Activated T-helper 1 cell treated with anti-CD3 and anti-CD28 coated beads, Interleukin-12 subunit alpha, Interleukin-12 subunit beta, Interleukin-2, Interleukin-4 antibody, amounts not matched to agents 30 ng/mL and 10 ng/mL and 1 ng/mL, durations not matched to agents 14 hours and 24 hours and 36 hours (primary cell): ENCODE data around the gene NOL6. TPM values are rescaled to one million over a fixed set of nuclear protein-coding genes. Genes with fewer than 3 reads are reported as not detected.

Experiments used
- DNase-seq: peaks from one replicate; pipeline ENCODE4 v3.0.0; 2021; ENCODE audit warnings: low spot score
- H3K27ac Mint-ChIP-seq: one replicate; pipeline ENCODE4 v1.8.0; 2021; ENCODE audit warnings: mild to moderate bottlenecking, mixed read lengths
- H3K27me3 Mint-ChIP-seq: one replicate; pipeline ENCODE4 v1.8.0; 2022; ENCODE audit warnings: mild to moderate bottlenecking, moderate library complexity, mixed read lengths; ENCODE audit not compliant: insufficient read depth
- H3K36me3 Mint-ChIP-seq: one replicate; pipeline ENCODE4 v1.8.0; 2021; ENCODE audit warnings: low read depth, mixed read lengths
- H3K4me1 Mint-ChIP-seq: one replicate; pipeline ENCODE4 v1.8.0; 2021; ENCODE audit warnings: low read depth, mixed read lengths
- H3K4me3 Mint-ChIP-seq: one replicate; pipeline ENCODE4 v1.8.0; 2021; ENCODE audit warnings: mild to moderate bottlenecking, moderate library complexity, mixed read lengths
- H3K9me3 Mint-ChIP-seq: one replicate; pipeline ENCODE4 v1.8.0; 2021; ENCODE audit warnings: mixed read lengths
- intact Hi-C: fragments of 100-400 bp; cut with micrococcal nuclease; formaldehyde crosslinking; loops from one replicate; pipeline ENCODE4 v1.15.1; 2024
- total RNA-seq: library from RNA; stranded (reverse); gene quantifications from 2 replicates; pipeline ENCODE4 v1.2.3, GENCODE V29; 2022

NOL6 gene
- total RNA-seq, 1 donor from 2014 or later: 87.3 TPM

DNA sequence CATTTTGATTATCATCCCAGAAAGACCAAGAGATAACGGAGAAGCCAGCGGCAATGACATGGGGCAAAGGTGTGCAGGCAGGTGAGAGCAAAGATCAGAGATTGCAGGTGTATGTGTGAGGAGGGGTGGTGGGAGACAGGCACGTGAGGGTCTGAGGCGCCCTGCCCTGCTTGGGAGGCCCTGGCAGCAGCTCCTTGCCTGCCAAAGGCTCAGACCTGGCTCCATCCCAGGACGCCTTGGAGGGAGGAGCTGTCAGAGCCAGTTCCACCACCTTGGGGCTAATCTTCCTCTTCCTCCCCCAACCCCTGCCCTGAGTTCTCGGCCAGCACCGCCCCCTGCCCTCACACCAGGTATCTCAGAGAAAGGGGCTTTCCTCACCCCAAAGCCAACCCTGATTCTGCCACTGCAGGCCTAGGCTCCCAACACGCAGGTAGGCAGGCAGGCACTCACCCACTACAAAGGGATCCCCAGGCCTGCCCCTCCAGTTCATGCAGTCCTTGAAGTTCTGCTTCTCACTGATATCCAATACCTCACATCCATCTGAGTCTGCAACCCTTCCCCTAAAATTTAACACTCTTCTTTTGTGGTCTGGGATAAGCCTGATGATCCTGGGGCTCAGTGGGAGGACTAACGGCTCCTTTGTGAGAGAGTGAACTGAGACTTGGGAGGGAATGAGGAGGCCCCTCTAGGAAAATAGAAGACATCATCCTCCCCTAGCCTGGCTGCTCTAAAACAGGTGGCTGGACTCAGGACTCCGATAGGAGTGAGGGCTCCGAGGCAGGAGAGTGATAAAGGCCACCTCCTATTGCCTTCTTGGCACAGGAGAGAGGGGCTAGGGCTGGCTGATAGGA, 28.1 kb downstream of the NOL6 start:
- no peaks in the 10 kb centered on the region for H3K27me3 Mint-ChIP-seq
- peak overlapping the region; percentile 93 for H3K4me3 Mint-ChIP-seq
- H3K36me3 Mint-ChIP-seq: peaks cover 17% of the 10 kb centered on the region
- peak overlapping the region; percentile 90 for H3K27ac Mint-ChIP-seq
- peaks cover 40% of the 10 kb centered on the region for H3K4me1 Mint-ChIP-seq
- intact Hi-C loops: loop anchor here (1.0 to 5.0 kb wide), 6 partner anchors 28 to 603 kb away; partner anchors contain the start of genes B4GALT1, NFX1, NOL6 and UBAP2
- H3K9me3 Mint-ChIP-seq: no peaks in the 10 kb centered on the region
- DNase-seq: no peak

DNA sequence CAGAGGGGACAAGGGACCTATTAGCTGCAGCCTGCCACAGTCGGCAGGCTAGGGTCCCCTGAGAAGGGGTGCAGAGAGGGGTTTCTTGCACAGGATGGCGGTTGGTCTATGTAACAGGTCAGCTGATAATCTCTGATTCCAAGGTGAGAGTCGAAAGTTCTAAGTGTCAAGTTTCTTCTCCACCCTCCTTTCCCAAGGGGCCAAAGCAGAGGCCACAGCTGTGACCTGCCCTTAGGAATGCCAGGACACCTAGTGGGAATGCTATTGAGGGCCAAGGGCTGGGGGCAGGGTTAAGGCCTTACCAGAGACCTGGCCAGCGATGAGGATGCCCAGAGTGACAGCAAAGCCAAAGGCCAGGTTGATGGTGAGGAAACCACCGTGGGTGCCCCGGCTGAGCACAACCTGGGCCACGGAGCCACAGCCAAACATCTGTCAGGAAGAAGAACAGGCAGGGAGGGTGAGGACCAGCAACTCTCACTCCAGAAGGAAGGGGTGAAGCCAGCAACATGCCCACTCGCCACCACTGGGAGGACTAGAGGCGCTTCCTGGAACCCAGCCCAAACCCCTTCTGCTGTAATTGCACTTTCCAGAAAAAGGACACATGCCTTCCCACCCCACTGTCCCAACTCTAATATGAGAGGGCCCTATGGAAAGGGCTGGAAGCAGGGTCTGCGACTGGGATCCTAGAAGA, 30.1 kb downstream of the NOL6 start:
- Mint-ChIP-seq H3K36me3 (peaks cover 22% of the 10 kb centered on the region), H3K4me1 (peaks cover 57% of the 10 kb centered on the region), H3K9me3 (no peaks in the 10 kb centered on the region), H3K27me3 (no peaks in the 10 kb centered on the region), H3K4me3 (no peak overlapping the region), H3K27ac (no peak overlapping the region)
- DNase-seq: no peak
- intact Hi-C loops: no loop called here

DNA sequence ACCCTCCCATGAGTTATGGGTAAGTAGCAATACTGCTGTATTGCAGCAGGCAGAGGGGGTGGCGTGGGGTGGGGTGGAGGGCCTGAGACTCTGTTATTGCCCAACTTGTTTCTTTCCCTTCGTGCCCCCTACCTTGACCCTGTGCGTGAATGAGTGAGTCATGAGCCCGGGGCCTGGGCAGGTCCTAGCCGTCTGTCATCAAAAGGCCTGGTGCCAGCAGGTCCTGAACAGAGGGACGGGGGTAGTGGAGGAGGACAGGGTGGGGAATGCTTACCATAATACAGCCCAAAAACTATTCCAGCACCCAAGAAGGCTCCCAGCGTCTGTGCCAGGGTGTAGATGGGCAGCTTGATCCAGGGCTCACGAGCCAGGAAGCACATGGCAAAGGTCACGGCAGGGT, 30.7 kb downstream of the NOL6 start:
- no peak for DNase-seq
- H3K36me3 Mint-ChIP-seq: peaks cover 22% of the 10 kb centered on the region
- H3K9me3 Mint-ChIP-seq: no peaks in the 10 kb centered on the region
- no peak overlapping the region for H3K4me3 Mint-ChIP-seq
- no peaks in the 10 kb centered on the region for H3K27me3 Mint-ChIP-seq
- intact Hi-C loops: no loop called here
- no peak overlapping the region for H3K27ac Mint-ChIP-seq
- H3K4me1 Mint-ChIP-seq: peaks cover 52% of the 10 kb centered on the region

DNA sequence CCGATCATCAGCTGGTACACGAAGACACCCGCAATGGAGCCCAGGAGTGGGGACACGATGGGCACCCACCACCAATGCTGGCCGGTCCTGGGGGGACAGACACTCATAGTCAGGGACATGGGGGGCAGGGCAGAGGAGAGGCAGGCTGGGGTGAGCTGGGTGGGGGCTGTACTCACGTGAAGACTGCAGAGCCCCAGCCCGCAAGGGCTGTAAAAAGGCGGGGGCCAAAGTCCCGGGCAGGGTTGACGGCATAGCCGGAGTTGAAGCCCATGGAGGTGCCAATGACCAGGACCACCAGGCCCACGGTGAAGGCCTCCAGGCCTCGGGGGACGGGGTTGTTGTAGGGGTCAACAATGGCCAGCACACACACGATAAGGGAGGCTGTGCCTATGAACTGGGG, 31.6 kb downstream of the NOL6 start:
- peaks cover 54% of the 10 kb centered on the region for H3K4me1 Mint-ChIP-seq
- H3K4me3 Mint-ChIP-seq: no peak overlapping the region
- no peaks in the 10 kb centered on the region for H3K9me3 Mint-ChIP-seq
- H3K27me3 Mint-ChIP-seq: no peaks in the 10 kb centered on the region
- no peak for DNase-seq
- H3K36me3 Mint-ChIP-seq: peaks cover 25% of the 10 kb centered on the region
- H3K27ac Mint-ChIP-seq: no peak overlapping the region
- intact Hi-C loops: no loop called here

DNA sequence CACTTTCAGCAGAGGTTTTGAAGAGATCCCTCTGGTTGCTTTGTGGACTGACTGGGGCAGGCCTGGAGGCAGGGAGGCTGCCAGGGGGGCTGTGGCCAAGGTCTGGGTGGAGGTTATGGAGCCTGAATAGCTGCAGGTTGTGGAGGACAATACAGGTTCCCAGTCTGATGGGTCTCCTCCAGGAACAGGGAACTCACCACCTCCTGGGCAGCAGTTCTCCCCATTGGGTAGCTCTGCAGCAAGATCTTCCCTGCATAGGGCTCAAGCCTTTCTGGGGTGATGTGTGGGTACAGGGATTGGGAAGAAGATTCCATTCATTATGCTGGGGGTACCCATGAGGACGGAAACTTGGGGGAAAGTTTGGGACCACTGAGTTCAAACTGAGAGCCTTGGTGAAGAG, 33.1 kb downstream of the NOL6 start:
- intact Hi-C loops: no loop called here
- no peak overlapping the region for H3K4me3 Mint-ChIP-seq
- no peaks in the 10 kb centered on the region for H3K27me3 Mint-ChIP-seq
- peaks cover 54% of the 10 kb centered on the region for H3K4me1 Mint-ChIP-seq
- H3K36me3 Mint-ChIP-seq: peaks cover 25% of the 10 kb centered on the region
- no peaks in the 10 kb centered on the region for H3K9me3 Mint-ChIP-seq
- DNase-seq: no peak
- H3K27ac Mint-ChIP-seq: no peak overlapping the region

DNA sequence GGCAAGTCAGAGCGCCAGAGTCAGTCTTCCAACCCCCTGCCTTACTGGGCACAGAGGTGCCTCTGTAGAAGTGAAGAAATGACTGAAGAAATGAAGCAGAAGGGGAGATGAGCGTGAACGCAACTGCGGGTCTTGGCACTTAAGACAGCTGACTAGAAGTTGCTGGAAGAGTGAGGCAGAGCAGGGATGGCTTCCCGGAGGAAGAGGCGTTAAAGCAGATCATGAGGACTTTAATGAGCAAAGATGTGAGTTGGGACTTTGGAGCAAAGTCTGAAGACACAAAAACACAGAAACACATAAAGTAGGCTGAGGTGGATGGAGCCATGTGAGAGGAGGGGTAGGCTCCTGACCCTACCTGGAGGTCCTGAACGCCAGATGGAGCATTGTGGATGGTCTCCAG, 33.5 kb downstream of the NOL6 start:
- Mint-ChIP-seq H3K27ac (peak overlapping the region; percentile 45), H3K36me3 (peaks cover 25% of the 10 kb centered on the region)

DNA sequence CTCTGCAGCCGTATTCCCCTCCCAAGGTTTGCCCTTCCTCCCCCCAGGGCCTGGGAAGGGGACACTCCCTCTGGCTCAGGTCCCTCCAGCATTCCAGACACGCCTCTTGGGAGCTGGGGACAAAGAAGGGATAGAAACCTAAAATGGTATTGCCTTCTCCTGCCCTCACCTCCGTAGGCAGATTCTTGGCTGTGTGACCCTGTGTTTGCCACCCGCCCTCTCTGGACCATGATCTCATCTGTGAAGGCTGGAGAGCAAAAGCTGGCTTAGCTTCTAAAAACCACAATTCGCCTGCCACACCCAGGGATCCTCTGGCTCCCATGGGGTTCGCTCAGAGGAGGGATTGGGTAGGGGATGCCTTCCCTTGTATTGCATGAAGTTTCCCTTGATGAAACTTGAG, 34.0 kb downstream of the NOL6 start:
- Mint-ChIP-seq H3K4me1 (peaks cover 51% of the 10 kb centered on the region), H3K9me3 (no peaks in the 10 kb centered on the region), H3K4me3 (no peak overlapping the region), H3K27ac (peak overlapping the region; percentile 45), H3K27me3 (no peaks in the 10 kb centered on the region), H3K36me3 (peaks cover 25% of the 10 kb centered on the region)
- DNase-seq: no peak
- intact Hi-C loops: no loop called here

More for the DNA sequence above, 33.5 kb downstream of the NOL6 start:
- H3K9me3 Mint-ChIP-seq: no peaks in the 10 kb centered on the region
- peaks cover 54% of the 10 kb centered on the region for H3K4me1 Mint-ChIP-seq
- intact Hi-C loops: no loop called here
- no peak for DNase-seq
- no peak overlapping the region for H3K4me3 Mint-ChIP-seq
- H3K27me3 Mint-ChIP-seq: no peaks in the 10 kb centered on the region

DNA sequence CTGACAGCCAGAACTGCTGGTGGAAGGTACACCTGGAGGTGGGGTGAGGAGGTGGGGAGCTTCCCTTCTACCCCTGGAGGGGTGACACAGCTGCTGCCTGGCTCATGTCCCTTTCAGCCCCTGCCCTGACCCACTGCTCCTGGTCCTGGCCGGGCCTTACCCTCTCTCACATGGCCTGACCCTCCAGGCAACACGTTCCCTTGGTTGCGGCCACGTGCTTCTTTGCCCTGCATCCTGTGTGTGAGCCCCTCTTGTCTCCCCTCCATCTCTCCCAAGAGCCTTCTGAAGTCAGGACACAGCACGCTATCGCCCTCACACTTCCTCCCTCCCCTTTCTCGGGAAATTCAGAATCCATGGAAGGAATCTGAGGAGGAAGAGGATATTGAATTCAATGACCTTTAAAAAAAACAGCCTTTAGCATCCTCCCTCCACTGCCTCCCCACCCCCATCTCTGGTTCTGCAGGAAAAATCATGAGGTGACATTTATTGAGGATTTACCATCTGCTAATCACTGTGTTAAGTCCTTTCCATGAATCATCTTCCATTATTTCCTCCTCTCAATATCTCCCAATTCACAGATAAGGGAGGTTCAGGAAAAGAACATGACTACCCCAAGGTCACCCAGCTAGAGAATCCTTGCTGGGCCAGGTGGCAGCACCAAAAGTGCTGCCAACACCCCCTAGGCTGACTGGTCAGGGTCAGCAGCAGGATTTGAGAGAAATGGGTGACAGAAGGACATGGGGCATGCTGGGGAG, 34.6 kb downstream of the NOL6 start:
- H3K9me3 Mint-ChIP-seq: no peaks in the 10 kb centered on the region
- H3K27me3 Mint-ChIP-seq: no peaks in the 10 kb centered on the region
- no peak overlapping the region for H3K27ac Mint-ChIP-seq
- peaks cover 52% of the 10 kb centered on the region for H3K4me1 Mint-ChIP-seq
- H3K36me3 Mint-ChIP-seq: peaks cover 23% of the 10 kb centered on the region
- no peak for DNase-seq
- no peak overlapping the region for H3K4me3 Mint-ChIP-seq
- intact Hi-C loops: no loop called here

DNA sequence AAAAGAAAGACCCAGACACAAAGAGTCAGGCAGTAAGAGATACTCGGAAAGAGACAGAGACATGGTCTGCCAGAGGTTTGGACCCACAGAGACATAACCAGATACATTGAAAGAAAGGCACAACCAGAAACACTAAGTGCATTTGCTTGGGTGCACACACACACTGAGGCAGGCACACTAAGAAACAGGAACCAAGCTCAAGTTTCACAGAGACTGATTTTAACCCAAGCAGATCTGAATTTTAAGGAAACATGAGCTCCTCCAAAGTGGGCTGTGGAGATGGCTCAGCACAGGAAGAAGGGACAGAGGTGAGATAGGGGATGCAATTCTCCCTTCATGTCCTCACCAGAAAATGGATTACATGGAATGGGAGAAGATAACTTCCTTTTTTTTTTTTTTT, 35.8 kb downstream of the NOL6 start:
- Mint-ChIP-seq H3K4me1 (peaks cover 54% of the 10 kb centered on the region), H3K9me3 (no peaks in the 10 kb centered on the region), H3K4me3 (no peak overlapping the region), H3K27ac (no peak overlapping the region), H3K36me3 (peaks cover 16% of the 10 kb centered on the region), H3K27me3 (no peaks in the 10 kb centered on the region)
- DNase-seq: no peak
- intact Hi-C loops: no loop called here

DNA sequence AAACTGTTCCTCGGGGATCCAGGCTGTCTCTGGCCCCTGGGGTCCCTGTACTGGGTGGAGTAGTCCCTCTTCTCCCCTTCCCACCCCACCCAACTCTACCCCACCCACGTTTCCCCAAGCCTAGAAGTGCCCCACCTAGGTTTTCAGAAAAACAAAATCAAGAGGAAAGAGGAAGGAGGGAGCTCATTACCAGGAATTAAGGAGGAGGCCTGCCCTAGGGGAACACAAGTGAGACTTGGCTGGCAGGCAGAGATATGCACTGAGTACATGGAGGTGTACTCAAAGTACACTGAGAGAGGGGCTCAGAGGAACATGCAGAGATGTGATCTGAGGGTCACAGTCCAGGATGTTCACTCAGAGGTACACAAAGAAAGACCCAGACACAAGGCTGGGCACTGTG, 36.5 kb downstream of the NOL6 start:
- Mint-ChIP-seq H3K27me3 (no peaks in the 10 kb centered on the region), H3K27ac (no peak overlapping the region), H3K4me3 (no peak overlapping the region), H3K4me1 (peaks cover 54% of the 10 kb centered on the region), H3K36me3 (peaks cover 12% of the 10 kb centered on the region), H3K9me3 (no peaks in the 10 kb centered on the region)
- DNase-seq: no peak
- intact Hi-C loops: no loop called here

DNA sequence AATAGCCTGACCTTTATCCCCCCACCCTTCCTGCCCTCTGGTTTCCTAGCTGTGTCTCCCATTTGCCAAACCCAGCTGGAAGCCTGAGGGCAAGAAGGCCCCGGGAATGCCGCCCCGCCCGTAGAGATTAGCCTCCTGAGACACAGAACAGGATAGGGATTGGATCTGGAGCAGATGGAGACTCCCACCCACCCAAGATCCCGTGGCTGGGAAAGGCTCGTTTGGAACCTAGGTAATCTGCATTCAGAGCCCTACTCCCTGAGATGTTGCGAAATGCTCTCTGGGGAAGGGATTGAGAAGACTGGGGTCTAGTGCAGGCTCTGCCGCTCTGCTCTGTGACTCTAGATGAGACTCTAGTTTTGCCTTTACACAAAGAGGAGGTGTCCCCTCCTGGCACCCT, 37.3 kb downstream of the NOL6 start:
- H3K4me3 Mint-ChIP-seq: no peak overlapping the region
- peaks cover 56% of the 10 kb centered on the region for H3K4me1 Mint-ChIP-seq
- H3K27ac Mint-ChIP-seq: no peak overlapping the region
- no peak for DNase-seq
- H3K36me3 Mint-ChIP-seq: peaks cover 8% of the 10 kb centered on the region
- no peaks in the 10 kb centered on the region for H3K27me3 Mint-ChIP-seq
- no peaks in the 10 kb centered on the region for H3K9me3 Mint-ChIP-seq
- intact Hi-C loops: no loop called here

DNA sequence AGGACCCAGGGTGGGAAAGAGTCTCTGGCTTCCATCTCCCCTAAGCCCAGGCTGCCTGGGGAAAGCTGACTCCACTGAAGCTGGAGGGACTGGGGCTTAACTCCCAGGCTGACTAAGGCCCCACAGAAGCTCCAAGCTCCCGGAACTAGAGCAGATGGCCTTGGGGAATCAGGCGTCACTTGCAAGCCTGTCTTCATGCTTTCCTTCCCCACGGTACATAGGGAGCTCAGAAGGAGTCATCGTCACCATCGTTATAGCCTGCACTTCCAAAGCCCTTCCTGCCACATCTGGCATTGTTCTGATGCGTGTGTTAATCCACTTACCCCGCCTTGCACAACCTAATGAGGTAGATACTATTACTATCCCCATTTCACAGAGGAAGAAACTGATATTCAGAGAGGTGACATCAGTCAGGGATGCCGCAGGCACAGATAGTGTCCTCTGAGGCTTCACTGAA, 37.9 kb downstream of the NOL6 start:
- Mint-ChIP-seq H3K9me3 (no peaks in the 10 kb centered on the region), H3K4me1 (peaks cover 59% of the 10 kb centered on the region), H3K27me3 (no peaks in the 10 kb centered on the region), H3K27ac (no peak overlapping the region), H3K4me3 (no peak overlapping the region), H3K36me3 (peaks cover 8% of the 10 kb centered on the region)
- intact Hi-C loops: no loop called here
- no peak for DNase-seq
